ENCODE measurements around the gene PDK1. TPM values are rescaled to one million over a fixed set of nuclear protein-coding genes. Genes with fewer than 3 reads are reported as not detected.

Gene PDK1
- total RNA-seq, 4 donors from 2014 or later: 7.0 to 13.5 (median 11.4) TPM

DNA sequence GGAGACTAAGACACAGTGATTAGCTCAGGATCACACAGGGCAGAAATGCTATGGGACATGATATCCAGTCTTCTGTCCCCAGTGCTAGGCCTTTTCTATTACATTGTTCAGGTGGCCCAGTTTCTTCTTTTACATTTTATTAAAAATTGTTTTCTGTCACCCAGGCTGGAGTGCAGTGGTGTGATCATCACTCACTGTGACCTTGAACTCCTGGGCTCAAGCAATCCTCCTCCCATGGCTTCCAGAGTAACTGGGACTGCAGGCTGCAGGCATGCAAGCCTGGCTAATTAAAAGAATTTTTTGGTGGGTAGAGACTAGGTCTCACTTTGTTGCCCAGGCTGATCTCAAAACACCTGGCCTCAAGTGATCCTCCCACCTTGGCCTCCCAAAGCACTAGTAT is 15.4 kb downstream of the PDK1 start:
- H3K27ac ChIP-seq: no peak overlapping the region
- H3K4me1 ChIP-seq: no peaks in the 10 kb centered on the region
- intact Hi-C loops (cut with DNase I): no loop called here
- H3K27me3 ChIP-seq: no peaks in the 10 kb centered on the region
- peaks cover 0 to 6% of the 10 kb centered on the region in 2 donors for H3K36me3 ChIP-seq
- TF ChIP-seq, protein P1, sequence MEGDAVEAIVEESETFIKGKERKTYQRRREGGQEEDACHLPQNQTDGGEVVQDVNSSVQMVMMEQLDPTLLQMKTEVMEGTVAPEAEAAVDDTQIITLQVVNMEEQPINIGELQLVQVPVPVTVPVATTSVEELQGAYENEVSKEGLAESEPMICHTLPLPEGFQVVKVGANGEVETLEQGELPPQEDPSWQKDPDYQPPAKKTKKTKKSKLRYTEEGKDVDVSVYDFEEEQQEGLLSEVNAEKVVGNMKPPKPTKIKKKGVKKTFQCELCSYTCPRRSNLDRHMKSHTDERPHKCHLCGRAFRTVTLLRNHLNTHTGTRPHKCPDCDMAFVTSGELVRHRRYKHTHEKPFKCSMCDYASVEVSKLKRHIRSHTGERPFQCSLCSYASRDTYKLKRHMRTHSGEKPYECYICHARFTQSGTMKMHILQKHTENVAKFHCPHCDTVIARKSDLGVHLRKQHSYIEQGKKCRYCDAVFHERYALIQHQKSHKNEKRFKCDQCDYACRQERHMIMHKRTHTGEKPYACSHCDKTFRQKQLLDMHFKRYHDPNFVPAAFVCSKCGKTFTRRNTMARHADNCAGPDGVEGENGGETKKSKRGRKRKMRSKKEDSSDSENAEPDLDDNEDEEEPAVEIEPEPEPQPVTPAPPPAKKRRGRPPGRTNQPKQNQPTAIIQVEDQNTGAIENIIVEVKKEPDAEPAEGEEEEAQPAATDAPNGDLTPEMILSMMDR (IDR thresholded peaks at IDR 0.05): no peak
- TF ChIP-seq POLR2A (IDR thresholded peaks at IDR 0.05): no peak
- no peak overlapping the region for H3K4me3 ChIP-seq (replicated peaks in 1 of 3)
- H3K9me3 ChIP-seq: no peaks in the 10 kb centered on the region
- DNase-seq: no peak

DNA sequence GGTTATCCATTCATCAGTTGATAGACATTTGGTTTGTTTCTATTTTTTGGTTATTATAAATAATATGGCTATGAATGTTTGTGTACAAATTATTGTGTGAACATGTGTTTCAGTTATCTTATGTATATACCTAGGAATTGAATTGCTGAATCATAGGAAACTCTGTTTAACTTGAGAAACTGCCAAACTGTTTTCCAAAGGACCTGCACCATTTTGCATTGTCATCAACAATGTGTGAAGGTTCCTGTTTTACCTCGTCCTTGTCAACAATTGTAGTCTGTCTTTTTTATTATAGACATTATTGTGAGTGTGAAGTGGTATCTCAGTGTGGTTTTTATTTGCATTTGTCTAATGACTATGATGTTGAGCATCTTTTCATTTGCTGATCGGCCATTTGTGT is 17.1 kb downstream of the PDK1 start:
- intact Hi-C loops (cut with DNase I): no loop called here
- Histone ChIP-seq H3K4me1 (no peaks in the 10 kb centered on the region), H3K4me3 (replicated peaks in 1 of 3) (no peak overlapping the region), H3K36me3 (peaks cover 0 to 6% of the 10 kb centered on the region in 2 donors), H3K27me3 (no peaks in the 10 kb centered on the region), H3K27ac (no peak overlapping the region), H3K9me3 (no peaks in the 10 kb centered on the region)
- TF ChIP-seq, protein P1 (IDR thresholded peaks at IDR 0.05): no peak
- no peak for TF ChIP-seq POLR2A (IDR thresholded peaks at IDR 0.05)
- no peak for DNase-seq
- 85 to 92% methylated on average over 2 of the region's 2 CpGs for WGBS, 2 donors

DNA sequence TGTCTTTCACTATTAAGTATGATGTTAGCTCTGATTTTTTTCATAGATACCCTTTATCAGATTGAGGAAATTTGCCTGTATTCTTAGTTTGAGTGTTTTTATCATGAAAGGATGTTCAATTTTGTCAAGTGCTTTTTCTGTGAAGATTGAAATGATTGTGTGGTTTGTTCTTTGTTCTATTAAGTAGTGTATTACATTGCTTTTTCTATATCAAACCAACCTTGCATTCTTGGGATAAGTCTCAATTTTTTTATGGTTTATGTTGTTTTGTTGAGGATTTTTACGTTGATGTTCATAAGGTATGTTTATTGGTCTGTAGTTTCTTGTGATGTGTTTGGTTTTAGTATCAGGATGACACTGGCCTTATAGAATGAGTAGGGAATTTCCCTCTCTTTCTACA is 19.1 kb downstream of the PDK1 start:
- DNase-seq: no peak

DNA sequence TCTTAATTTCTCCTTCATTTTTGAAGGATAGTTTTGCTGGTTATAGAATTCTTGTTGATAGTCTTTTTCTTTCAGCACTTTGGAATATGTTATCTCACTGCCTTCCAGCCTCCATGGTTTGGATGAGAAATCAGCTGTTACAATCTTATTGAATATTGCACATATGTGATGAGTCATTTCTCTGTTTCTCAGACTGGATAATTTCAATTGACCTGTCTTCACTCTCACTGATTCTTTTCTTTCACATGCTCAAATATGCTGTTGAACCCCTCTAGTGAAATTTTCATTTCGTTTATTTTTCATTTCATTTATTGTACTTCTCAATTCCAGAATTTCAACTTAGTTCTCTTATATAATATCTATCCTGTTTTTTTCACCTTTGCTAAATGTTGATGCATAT is 22.2 kb downstream of the PDK1 start:
- Histone ChIP-seq H3K4me3 (replicated peaks in 1 of 3) (no peak overlapping the region), H3K36me3 (no peaks in the 10 kb centered on the region), H3K9me3 (no peaks in the 10 kb centered on the region), H3K27me3 (no peaks in the 10 kb centered on the region), H3K4me1 (no peaks in the 10 kb centered on the region), H3K27ac (no peak overlapping the region)
- WGBS, 2 donors: 96 to 98% methylated on average over 1 of the region's 1 CpG
- intact Hi-C loops (cut with DNase I): no loop called here
- TF ChIP-seq, protein P1 (IDR thresholded peaks at IDR 0.05): no peak
- TF ChIP-seq POLR2A (IDR thresholded peaks at IDR 0.05): no peak
- DNase-seq: no peak

More for the DNA sequence above, 19.1 kb downstream of the PDK1 start:
- TF ChIP-seq, protein P1 (IDR thresholded peaks at IDR 0.05): no peak
- no peak for TF ChIP-seq POLR2A (IDR thresholded peaks at IDR 0.05)
- no peak overlapping the region for H3K4me3 ChIP-seq (replicated peaks in 1 of 3)
- intact Hi-C loops (cut with DNase I): no loop called here
- no peaks in the 10 kb centered on the region for H3K27me3 ChIP-seq
- WGBS, 2 donors: 96 to 100% methylated on average over 1 of the region's 1 CpG
- no peaks in the 10 kb centered on the region for H3K4me1 ChIP-seq
- no peak overlapping the region for H3K27ac ChIP-seq
- H3K9me3 ChIP-seq: no peaks in the 10 kb centered on the region
- peaks cover 0 to 6% of the 10 kb centered on the region in 2 donors for H3K36me3 ChIP-seq

DNA sequence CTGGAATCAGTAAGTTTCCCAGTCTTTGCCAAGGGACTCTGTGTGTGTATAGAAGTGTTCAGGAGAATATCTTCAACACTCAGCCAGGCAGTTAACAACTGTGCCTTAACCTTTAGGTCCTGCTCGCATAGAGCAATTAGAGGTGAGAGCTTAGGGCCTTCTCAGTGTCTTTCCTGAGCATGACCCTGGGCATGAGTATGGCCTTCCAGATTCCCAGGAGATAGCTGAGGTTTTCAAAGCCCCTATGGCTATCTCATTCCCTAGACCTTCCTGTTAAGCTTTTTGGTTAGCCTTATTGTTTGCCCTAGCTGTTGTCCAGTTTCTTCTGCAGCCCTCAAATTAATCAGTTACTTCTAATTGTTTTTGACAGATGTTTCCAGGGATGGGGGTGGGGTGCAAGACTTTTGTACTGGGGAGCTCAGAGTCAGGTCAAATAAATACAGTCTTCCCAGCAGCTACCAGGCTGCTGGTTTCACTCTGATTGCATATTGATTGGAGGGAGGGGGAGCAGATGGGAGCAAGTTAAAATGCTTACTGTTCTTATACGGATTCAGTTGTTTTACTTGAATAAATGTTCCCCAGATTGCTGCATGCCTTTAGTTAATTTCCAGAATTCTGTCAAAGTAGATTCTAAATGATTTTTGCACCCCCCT is 23.1 kb downstream of the PDK1 start:
- H3K27me3 ChIP-seq: no peaks in the 10 kb centered on the region
- DNase-seq: no peak
- no peaks in the 10 kb centered on the region for H3K9me3 ChIP-seq
- H3K27ac ChIP-seq: no peak overlapping the region
- intact Hi-C loops (cut with DNase I): no loop called here
- H3K36me3 ChIP-seq: no peaks in the 10 kb centered on the region
- H3K4me3 ChIP-seq (replicated peaks in 1 of 3): no peak overlapping the region
- TF ChIP-seq, protein P1 (IDR thresholded peaks at IDR 0.05): no peak
- TF ChIP-seq POLR2A (IDR thresholded peaks at IDR 0.05): no peak
- WGBS, 2 donors: 93 to 96% methylated on average over 2 of the region's 2 CpGs
- H3K4me1 ChIP-seq: no peaks in the 10 kb centered on the region

All from thyroid gland (tissue), 4 donors.